ENCODE measurements around the gene MAP1B. TPM values are rescaled to one million over a fixed set of nuclear protein-coding genes. Genes with fewer than 3 reads are reported as not detected.

The MAP1B gene
- total and polyA plus RNA-seq, 2 donors from 2014 or later, result 3.6 to 57.0 TPM

- FAIRE-seq (no peak), DNase-seq (no peak)
- no peak overlapping the region for H3K27ac ChIP-seq (ENCODE audit: low read depth in 2 of 2, low read length in 2 of 2)
- H3K27me3 ChIP-seq (ENCODE audit: control insufficient read depth, insufficient read depth, low read length), result no peaks in the 10 kb centered on the region
- H3K9ac ChIP-seq (ENCODE audit: low read length in 3 of 3), result no peak overlapping the region
- peaks cover 0 to 6% (median 3%) of the 10 kb centered on the region in 3 donors for H3K4me1 ChIP-seq (ENCODE audit: control insufficient read depth in 2 of 3, insufficient read depth in 2 of 3, low read depth in 1 of 3, low read length in 3 of 3)
- no peaks in the 10 kb centered on the region for H3K36me3 ChIP-seq (ENCODE audit: control insufficient read depth in 2 of 3, insufficient read depth in 3 of 3, low read length in 3 of 3)
- H3K4me3 ChIP-seq (ENCODE audit: low read length in 3 of 3), result no peak overlapping the region
- TF ChIP-seq CTCF (IDR thresholded peaks at IDR 0.05; ENCODE audit: borderline replicate concordance, extremely low read depth, insufficient read depth), result no peak
- intact Hi-C loops (cut with DNase I), result no loop called here
- H3K9me3 ChIP-seq (ENCODE audit: control insufficient read depth in 2 of 3, insufficient read depth in 1 of 3, low read length in 3 of 3), result no peaks in the 10 kb centered on the region
Measured at GRCh38 chr5:72252574-72253155, 145.4 kb downstream of the MAP1B start.

DNA sequence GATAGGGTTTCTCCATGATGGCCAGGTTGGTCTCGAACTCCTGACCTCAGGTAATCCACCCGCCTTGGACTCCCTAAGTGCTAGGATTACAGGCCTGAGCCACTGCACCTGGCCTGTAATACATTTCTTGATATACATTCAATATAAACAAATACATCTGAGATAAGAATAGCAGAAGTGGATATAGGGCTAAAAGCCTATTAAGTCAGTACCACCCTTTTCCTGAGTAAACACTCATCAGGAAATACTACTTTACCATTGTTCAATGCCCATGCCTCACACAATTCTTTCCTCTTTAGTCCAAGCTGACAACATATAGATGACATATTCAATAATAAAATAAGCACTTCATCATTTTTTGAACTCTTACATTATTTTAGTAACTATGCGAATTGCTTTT lies 148.0 kb downstream of the MAP1B start:
- Histone ChIP-seq H3K27me3 (ENCODE audit: control insufficient read depth, insufficient read depth, low read length) (no peaks in the 10 kb centered on the region), H3K36me3 (ENCODE audit: control insufficient read depth in 2 of 3, insufficient read depth in 3 of 3, low read length in 3 of 3) (no peaks in the 10 kb centered on the region), H3K4me3 (ENCODE audit: low read length in 3 of 3) (no peak overlapping the region), H3K4me1 (ENCODE audit: control insufficient read depth in 2 of 3, insufficient read depth in 2 of 3, low read depth in 1 of 3, low read length in 3 of 3) (no peaks in the 10 kb centered on the region), H3K9me3 (ENCODE audit: control insufficient read depth in 2 of 3, insufficient read depth in 1 of 3, low read length in 3 of 3) (no peaks in the 10 kb centered on the region), H3K27ac (ENCODE audit: low read depth in 2 of 2, low read length in 2 of 2) (no peak overlapping the region), H3K9ac (ENCODE audit: low read length in 3 of 3) (no peak overlapping the region)
- intact Hi-C loops (cut with DNase I), result no loop called here
- TF ChIP-seq CTCF (IDR thresholded peaks at IDR 0.05; ENCODE audit: borderline replicate concordance, extremely low read depth, insufficient read depth), result no peak
- DNase-seq (no peak), FAIRE-seq (no peak)

GRCh38 chr5:72255670-72256069 lies 148.4 kb downstream of the MAP1B start:
- Histone ChIP-seq H3K4me1 (ENCODE audit: control insufficient read depth in 2 of 3, insufficient read depth in 2 of 3, low read depth in 1 of 3, low read length in 3 of 3) (no peaks in the 10 kb centered on the region), H3K4me3 (ENCODE audit: low read length in 3 of 3) (no peak overlapping the region), H3K27ac (ENCODE audit: low read depth in 2 of 2, low read length in 2 of 2) (no peak overlapping the region), H3K9me3 (ENCODE audit: control insufficient read depth in 2 of 3, insufficient read depth in 1 of 3, low read length in 3 of 3) (no peaks in the 10 kb centered on the region), H3K36me3 (ENCODE audit: control insufficient read depth in 2 of 3, insufficient read depth in 3 of 3, low read length in 3 of 3) (no peaks in the 10 kb centered on the region), H3K9ac (ENCODE audit: low read length in 3 of 3) (no peak overlapping the region), H3K27me3 (ENCODE audit: control insufficient read depth, insufficient read depth, low read length) (no peaks in the 10 kb centered on the region)
- DNase-seq (no peak), FAIRE-seq (no peak)
- intact Hi-C loops (cut with DNase I), result no loop called here
- no peak for TF ChIP-seq CTCF (IDR thresholded peaks at IDR 0.05; ENCODE audit: borderline replicate concordance, extremely low read depth, insufficient read depth)

DNA sequence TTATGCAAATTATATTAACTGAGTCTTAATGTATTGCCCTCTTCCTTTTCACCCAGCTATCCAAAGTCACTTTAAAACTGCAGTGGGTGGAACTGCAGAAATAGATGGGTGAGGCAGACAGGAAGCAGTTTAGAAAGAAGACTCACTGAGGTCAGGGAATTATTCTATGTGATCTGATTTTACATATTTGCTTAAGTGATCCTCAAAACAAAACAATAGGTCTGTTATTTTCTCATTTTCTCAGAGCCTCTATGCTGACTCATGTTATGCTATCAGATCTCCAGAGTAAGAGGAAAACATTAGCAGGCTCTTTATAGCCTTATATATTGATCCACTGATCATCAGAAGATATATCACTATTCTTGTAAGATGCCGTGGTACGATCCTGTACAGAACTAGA lies 149.3 kb downstream of the MAP1B start:
- no peak for FAIRE-seq
- no peak overlapping the region for H3K9ac ChIP-seq (ENCODE audit: low read length in 3 of 3)
- TF ChIP-seq CTCF (IDR thresholded peaks at IDR 0.05; ENCODE audit: borderline replicate concordance, extremely low read depth, insufficient read depth), result no peak
- DNase-seq, result no peak
- no peak overlapping the region for H3K4me3 ChIP-seq (ENCODE audit: low read length in 3 of 3)
- H3K27me3 ChIP-seq (ENCODE audit: control insufficient read depth, insufficient read depth, low read length), result no peaks in the 10 kb centered on the region
- H3K27ac ChIP-seq (ENCODE audit: low read depth in 2 of 2, low read length in 2 of 2), result no peak overlapping the region
- no peaks in the 10 kb centered on the region for H3K4me1 ChIP-seq (ENCODE audit: control insufficient read depth in 2 of 3, insufficient read depth in 2 of 3, low read depth in 1 of 3, low read length in 3 of 3)
- intact Hi-C loops (cut with DNase I), result no loop called here
- H3K36me3 ChIP-seq (ENCODE audit: control insufficient read depth in 2 of 3, insufficient read depth in 3 of 3, low read length in 3 of 3), result no peaks in the 10 kb centered on the region
- H3K9me3 ChIP-seq (ENCODE audit: control insufficient read depth in 2 of 3, insufficient read depth in 1 of 3, low read length in 3 of 3), result no peaks in the 10 kb centered on the region

Data from kidney (tissue), 14 donors.